ENCODE results near the gene CAVIN4. TPM values are rescaled to one million over a fixed set of nuclear protein-coding genes. Genes with fewer than 3 reads are reported as not detected.

CAVIN4 gene
- total and polyA plus RNA-seq, 3 donors from 2014 or later: 2.7 to 3.7 (median 3.5) TPM

DNA sequence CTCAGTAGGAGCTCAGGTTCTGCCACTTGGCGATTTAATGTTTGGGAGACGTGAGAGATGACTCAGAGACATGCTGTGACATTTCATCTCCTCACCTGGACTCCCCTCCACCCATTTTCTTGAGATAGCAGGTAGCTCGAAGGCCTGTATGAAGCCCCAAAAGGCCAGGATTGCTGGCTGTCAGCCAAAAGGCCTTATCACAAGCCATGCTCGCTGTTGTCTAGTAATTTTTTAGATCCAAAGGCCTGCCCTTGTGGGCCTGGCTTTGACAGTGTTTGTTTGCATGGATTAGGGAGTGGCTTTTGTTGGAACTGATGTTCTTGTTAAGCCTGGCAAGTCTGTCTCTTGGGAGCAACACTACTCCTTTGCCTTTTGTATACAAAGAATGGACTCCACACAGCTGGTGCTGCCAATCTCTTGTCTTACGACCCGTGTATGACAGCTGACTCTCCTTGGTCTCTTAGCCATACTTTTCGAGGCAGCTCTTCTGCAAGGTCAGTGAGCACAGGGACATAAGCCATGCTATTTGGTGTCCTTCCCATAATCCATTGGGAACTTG lies 22.7 kb downstream of the CAVIN4 start:
- Histone ChIP-seq H3K4me1 (no peaks in the 10 kb centered on the region), H3K36me3 (ENCODE audit: low read depth, missing control alignments) (no peaks in the 10 kb centered on the region), H3K27me3 (no peaks in the 10 kb centered on the region), H3K4me3 (no peak overlapping the region), H3K9me3 (no peaks in the 10 kb centered on the region), H3K27ac (no peak overlapping the region)
- TF ChIP-seq POLR2A (IDR thresholded peaks at IDR 0.05) (no peak), CTCF (IDR thresholded peaks at IDR 0.05) (no peak)
- WGBS, 2 donors: 80% methylated on average over 7 of the region's 7 CpGs
- DNase-seq: no peak
- intact Hi-C loops (cut with DNase I; ENCODE audit: low total_unique reads): no loop called here

GRCh38 chr9:100601216-100601615 lies 23.3 kb downstream of the CAVIN4 start:
- TF ChIP-seq CTCF (IDR thresholded peaks at IDR 0.05): peak in 2 of 3 experiments; percentile 22 to 32
- TF ChIP-seq POLR2A (IDR thresholded peaks at IDR 0.05): no peak
- Histone ChIP-seq H3K36me3 (ENCODE audit: low read depth, missing control alignments) (no peaks in the 10 kb centered on the region), H3K27me3 (no peaks in the 10 kb centered on the region), H3K4me3 (no peak overlapping the region), H3K27ac (no peak overlapping the region), H3K9me3 (no peaks in the 10 kb centered on the region), H3K4me1 (no peaks in the 10 kb centered on the region)
- DNase-seq: peak; percentile 57
- intact Hi-C loops (cut with DNase I; ENCODE audit: low total_unique reads): no loop called here

GRCh38 chr9:100602342-100602801 lies 24.5 kb downstream of the CAVIN4 start:
- 43 to 58% methylated on average over 2 of the region's 2 CpGs for WGBS, 2 donors
- Histone ChIP-seq H3K27ac (no peak overlapping the region), H3K4me1 (no peaks in the 10 kb centered on the region), H3K4me3 (no peak overlapping the region), H3K36me3 (ENCODE audit: low read depth, missing control alignments) (no peaks in the 10 kb centered on the region), H3K27me3 (no peaks in the 10 kb centered on the region), H3K9me3 (no peaks in the 10 kb centered on the region)
- DNase-seq: peak; percentile 43
- TF ChIP-seq CTCF (IDR thresholded peaks at IDR 0.05) (peak; percentile 19 to 59 (median 34)), POLR2A (IDR thresholded peaks at IDR 0.05) (no peak)
- intact Hi-C loops (cut with DNase I; ENCODE audit: low total_unique reads): no loop called here

- H3K9me3 ChIP-seq: no peaks in the 10 kb centered on the region
- no peak for TF ChIP-seq CTCF (IDR thresholded peaks at IDR 0.05)
- TF ChIP-seq POLR2A (IDR thresholded peaks at IDR 0.05): no peak
- H3K27me3 ChIP-seq: no peaks in the 10 kb centered on the region
- H3K27ac ChIP-seq: no peak overlapping the region
- WGBS, 2 donors: 33 to 53% methylated on average over 1 of the region's 1 CpG
- H3K4me1 ChIP-seq: no peaks in the 10 kb centered on the region
- no peaks in the 10 kb centered on the region for H3K36me3 ChIP-seq (ENCODE audit: low read depth, missing control alignments)
- intact Hi-C loops (cut with DNase I; ENCODE audit: low total_unique reads): no loop called here
- no peak overlapping the region for H3K4me3 ChIP-seq
- DNase-seq: no peak
Observed at GRCh38 chr9:100605405-100605804, 27.5 kb downstream of the CAVIN4 start.

- no peak for DNase-seq
- intact Hi-C loops (cut with DNase I; ENCODE audit: low total_unique reads): no loop called here
- 84 to 86% methylated on average over 3 to 5 of the region's 5 CpGs for WGBS, 2 donors
Observed at GRCh38 chr9:100619194-100619593, 41.3 kb downstream of the CAVIN4 start.

More at GRCh38 chr9:100619194-100619593, 41.3 kb downstream of the CAVIN4 start:
- Histone ChIP-seq H3K9me3 (no peaks in the 10 kb centered on the region), H3K27me3 (no peaks in the 10 kb centered on the region), H3K4me1 (no peaks in the 10 kb centered on the region), H3K36me3 (ENCODE audit: low read depth, missing control alignments) (no peaks in the 10 kb centered on the region), H3K27ac (no peak overlapping the region), H3K4me3 (no peak overlapping the region)
- no peak for TF ChIP-seq CTCF (IDR thresholded peaks at IDR 0.05)
- TF ChIP-seq POLR2A (IDR thresholded peaks at IDR 0.05): no peak
